Heart left ventricle (tissue), 13 donors: ENCODE results near the gene ZNF830.

ENCODE experiments used
- POLR2A ChIP-seq, 2 donors: fragments of 450-650 bp; IDR thresholded peaks; one replicate each; pipeline ENCODE4 v1.6.1; 2017; ENCODE audit warnings: antibody characterized with exemption in 2 of 2, mild to moderate bottlenecking in 2 of 2, moderate library complexity in 2 of 2
- TF ChIP-seq, protein P1 (sequence below), 12 donors: fragments of 200-600 bp; sonication (generic) in 4 of 12; IDR thresholded peaks; one replicate each; pipeline versions ENCODE4 v1.5.0 to v1.8.0; 2018 to 2022; ENCODE audit warnings: antibody characterized with exemption in 12 of 12, mild to moderate bottlenecking in 5 of 12
- donor health status: ischemic (EF 13 %, LVEDD 7.1; RV severe dilation, severe dysfunction).
- donor health status: DM: no; HTN: yes; CAD: no.
- donor health status: DM: no; HTN: no; CAD: no.
- donor health status: ischemic (EF 25% LVEDD 6.9; RV normal size, moderate dysfunction).
- donor health status: ischemic (EF 25% LVEDD 5.7; RV mildly dilated, moderate dysfunction).
- donor health status: ischemic (EF 35%, LVEDD 5.7; RV mildly dilated, moderate dysfunction).
- donor health status: nonischemic (EF 11% LVEDD 7.7; RV severe dilation, severe dysfunction).
- donor health status: DM: yes; HTN: yes; CAD: no.
- donor health status: PGD.
- donor health status: ischemic (EF 29% LVEDD 5.4; RV normal size, mild dysfunction).
- donor health status: nonischemic (EF 23%, LVEDD 6.1; RV moderate dilation, normal function).

DNA sequence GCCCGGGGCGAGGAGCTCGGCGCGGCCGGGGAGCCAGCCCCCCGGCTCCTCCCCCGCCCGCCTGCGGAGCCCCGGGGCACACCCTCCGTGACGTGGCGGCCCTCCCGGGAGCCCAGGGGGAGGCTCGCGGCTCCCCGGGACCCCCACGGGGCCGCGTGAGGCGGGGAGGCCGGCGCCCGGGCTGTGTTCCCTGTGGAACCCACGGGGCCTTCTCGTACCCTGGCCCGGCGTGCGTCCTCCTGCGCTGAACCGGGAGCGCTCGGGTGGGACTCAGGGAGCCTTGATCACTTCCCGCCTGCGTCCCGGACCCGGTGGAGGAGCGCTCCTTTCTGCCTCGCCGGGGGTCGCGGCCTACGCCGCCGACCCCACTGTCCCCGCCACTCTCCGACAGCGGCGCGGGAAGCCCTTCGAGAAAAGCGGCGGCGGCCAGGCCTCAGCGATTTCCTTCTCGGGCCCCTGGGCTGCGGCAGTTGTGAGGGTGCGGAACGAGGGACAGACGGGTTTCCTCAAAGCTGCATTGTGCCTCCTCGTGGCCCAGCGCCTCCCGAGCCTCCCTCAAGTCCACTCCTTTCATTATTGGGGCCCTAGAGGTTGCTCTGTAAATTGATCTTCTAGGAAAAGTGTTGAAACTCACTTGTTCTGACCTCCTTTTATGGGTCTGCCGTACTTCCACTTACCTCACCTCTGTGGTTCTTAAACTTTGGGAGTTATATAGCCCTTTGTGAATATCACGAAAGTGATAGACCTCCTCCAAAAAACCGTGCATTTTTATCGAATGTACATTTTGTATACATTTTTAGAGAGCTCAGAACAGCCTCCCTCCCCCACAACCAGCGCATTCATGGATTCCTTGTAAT is 19.6 kb downstream of the ZNF830 start:
- peak in 1 of 2 donors; percentile 42 for TF ChIP-seq POLR2A (IDR thresholded peaks at IDR 0.05)
- TF ChIP-seq, protein P1, sequence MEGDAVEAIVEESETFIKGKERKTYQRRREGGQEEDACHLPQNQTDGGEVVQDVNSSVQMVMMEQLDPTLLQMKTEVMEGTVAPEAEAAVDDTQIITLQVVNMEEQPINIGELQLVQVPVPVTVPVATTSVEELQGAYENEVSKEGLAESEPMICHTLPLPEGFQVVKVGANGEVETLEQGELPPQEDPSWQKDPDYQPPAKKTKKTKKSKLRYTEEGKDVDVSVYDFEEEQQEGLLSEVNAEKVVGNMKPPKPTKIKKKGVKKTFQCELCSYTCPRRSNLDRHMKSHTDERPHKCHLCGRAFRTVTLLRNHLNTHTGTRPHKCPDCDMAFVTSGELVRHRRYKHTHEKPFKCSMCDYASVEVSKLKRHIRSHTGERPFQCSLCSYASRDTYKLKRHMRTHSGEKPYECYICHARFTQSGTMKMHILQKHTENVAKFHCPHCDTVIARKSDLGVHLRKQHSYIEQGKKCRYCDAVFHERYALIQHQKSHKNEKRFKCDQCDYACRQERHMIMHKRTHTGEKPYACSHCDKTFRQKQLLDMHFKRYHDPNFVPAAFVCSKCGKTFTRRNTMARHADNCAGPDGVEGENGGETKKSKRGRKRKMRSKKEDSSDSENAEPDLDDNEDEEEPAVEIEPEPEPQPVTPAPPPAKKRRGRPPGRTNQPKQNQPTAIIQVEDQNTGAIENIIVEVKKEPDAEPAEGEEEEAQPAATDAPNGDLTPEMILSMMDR (IDR thresholded peaks at IDR 0.05): peak in 9 of 12 donors; percentile 11 to 56 (median 39)
